HEK293 (cell line): ENCODE results near the gene RBM4B.

Experiments
- CTCF ChIA-PET: fragments of 350-600 bp; formaldehyde crosslinking; extraction: SDS; loops from one replicate; lab custom pipeline; 2021; ENCODE audit warnings: antibody characterized with exemption; lab: Yijun Ruan, JAX
- POLR2A ChIA-PET: fragments of 300-600 bp; formaldehyde crosslinking; extraction: SDS; loops from one replicate; lab custom pipeline; 2020; ENCODE audit warnings: antibody characterized with exemption, inconsistent platforms; lab: Yijun Ruan, JAX
- H3K27ac ChIP-seq: fragments of 200-500 bp; sonication (Bioruptor generic); 2 replicates; pipeline ENCODE4 v1.5.1; 2014; ENCODE audit warnings: low read depth, low read length, control low read depth, inconsistent platforms; ENCODE audit errors: extremely low read depth
- H3K36me3 ChIP-seq, 2 experiments: fragments of 200-500 bp in 1 of 2; sonication (Bioruptor generic) in 1 of 2; 1 replicate in 1 of 2; 2 replicates in 1 of 2; pipeline ENCODE4 v1.5.1; 2014 to 2017; ENCODE audit warnings: inconsistent platforms in 2 of 2, low read length in 2 of 2; ENCODE audit not compliant: control insufficient read depth in 2 of 2, insufficient read depth in 1 of 2
- H3K4me1 ChIP-seq: fragments of 200-500 bp; sonication (Bioruptor generic); 2 replicates; pipeline ENCODE4 v1.5.1; 2014; ENCODE audit warnings: mild to moderate bottlenecking, low read length, inconsistent platforms; ENCODE audit not compliant: control insufficient read depth, insufficient read depth
- H3K4me3 ChIP-seq: 2 replicates; pipeline ENCODE4 v1.5.1; 2011; ENCODE audit warnings: low read depth, mild to moderate bottlenecking, control low read depth, low read length, moderate library complexity
- H3K9me3 ChIP-seq: fragments of 200-500 bp; sonication (Bioruptor generic); 2 replicates; pipeline ENCODE4 v1.5.1; 2014; ENCODE audit warnings: low read depth, low read length, inconsistent platforms; ENCODE audit not compliant: control insufficient read depth, insufficient read depth
- CTCF ChIP-seq: fragments of 450-650 bp; formaldehyde crosslinking; IDR thresholded peaks from 2 replicates; pipeline ENCODE4 v1.5.1; 2016; ENCODE audit warnings: missing biosample characterization, missing genetic modification characterization
- EGR2 ChIP-seq: fragments of 450-650 bp; formaldehyde crosslinking; IDR thresholded peaks from 2 replicates; pipeline ENCODE4 v1.5.1; 2016; ENCODE audit warnings: low read depth, missing biosample characterization, missing genetic modification characterization
- GLI4 ChIP-seq: fragments of 450-650 bp; formaldehyde crosslinking; IDR thresholded peaks from 2 replicates; pipeline ENCODE4 v1.5.1; 2016; ENCODE audit warnings: missing biosample characterization, missing genetic modification characterization
- KLF10 ChIP-seq: fragments of 450-650 bp; IDR thresholded peaks from 2 replicates; pipeline ENCODE4 v1.5.1; 2018; ENCODE audit warnings: missing biosample characterization, mild to moderate bottlenecking, missing genetic modification characterization
- PATZ1 ChIP-seq: fragments of 450-650 bp; formaldehyde crosslinking; IDR thresholded peaks from 2 replicates; pipeline ENCODE4 v1.5.1; 2016; ENCODE audit warnings: missing biosample characterization, missing genetic modification characterization
- ZNF112 ChIP-seq: fragments of 450-650 bp; formaldehyde crosslinking; IDR thresholded peaks from 2 replicates; pipeline ENCODE4 v1.5.0; 2017; ENCODE audit warnings: missing biosample characterization, missing genetic modification characterization
- ZNF140 ChIP-seq: fragments of 450-650 bp; formaldehyde crosslinking; IDR thresholded peaks from 2 replicates; pipeline ENCODE4 v1.5.1; 2016; ENCODE audit warnings: missing biosample characterization, missing genetic modification characterization
- ZNF148 ChIP-seq: fragments of 450-650 bp; formaldehyde crosslinking; IDR thresholded peaks from 2 replicates; pipeline ENCODE4 v1.5.0; 2017; ENCODE audit warnings: missing biosample characterization, missing genetic modification characterization, borderline replicate concordance
- ZNF169 ChIP-seq: fragments of 450-650 bp; formaldehyde crosslinking; IDR thresholded peaks from 2 replicates; pipeline ENCODE4 v1.5.1; 2016; ENCODE audit warnings: missing biosample characterization, missing genetic modification characterization
- ZNF174 ChIP-seq: fragments of 450-650 bp; formaldehyde crosslinking; IDR thresholded peaks from 2 replicates; pipeline ENCODE4 v1.5.0; 2017; ENCODE audit warnings: missing biosample characterization, mild to moderate bottlenecking, missing genetic modification characterization
- ZNF184 ChIP-seq: fragments of 450-650 bp; IDR thresholded peaks from 2 replicates; pipeline ENCODE4 v1.5.1; 2018; ENCODE audit warnings: missing biosample characterization, mild to moderate bottlenecking, missing genetic modification characterization
- ZNF2 ChIP-seq: fragments of 450-650 bp; formaldehyde crosslinking; IDR thresholded peaks from 2 replicates; pipeline ENCODE4 v1.5.1; 2016; ENCODE audit warnings: missing biosample characterization, missing genetic modification characterization
- ZNF221 ChIP-seq: fragments of 450-650 bp; formaldehyde crosslinking; IDR thresholded peaks from 2 replicates; pipeline ENCODE4 v1.5.1; 2017; ENCODE audit warnings: missing biosample characterization, missing genetic modification characterization, borderline replicate concordance
- ZNF24 ChIP-seq: fragments of 450-650 bp; formaldehyde crosslinking; IDR thresholded peaks from 2 replicates; pipeline ENCODE4 v1.5.1; 2016; ENCODE audit warnings: missing biosample characterization, missing genetic modification characterization
- ZNF311 ChIP-seq: fragments of 450-650 bp; formaldehyde crosslinking; IDR thresholded peaks from 2 replicates; pipeline ENCODE4 v1.5.1; 2017; ENCODE audit warnings: missing biosample characterization, missing genetic modification characterization, borderline replicate concordance
- ZNF335 ChIP-seq: fragments of 450-650 bp; formaldehyde crosslinking; conservative IDR thresholded peaks from 2 replicates; pipeline ENCODE4 v1.5.1; 2016; ENCODE audit warnings: missing biosample characterization, missing genetic modification characterization
- ZNF433 ChIP-seq: fragments of 450-650 bp; formaldehyde crosslinking; IDR thresholded peaks from 2 replicates; pipeline ENCODE4 v1.5.1; 2016; ENCODE audit warnings: missing biosample characterization, missing genetic modification characterization, low read depth
- ZNF639 ChIP-seq: fragments of 450-650 bp; formaldehyde crosslinking; IDR thresholded peaks from 2 replicates; pipeline ENCODE4 v1.5.1; 2016; ENCODE audit warnings: missing biosample characterization, missing genetic modification characterization
- ZNF692 ChIP-seq: fragments of 450-650 bp; formaldehyde crosslinking; IDR thresholded peaks from 2 replicates; pipeline ENCODE4 v1.5.1; 2016; ENCODE audit warnings: missing biosample characterization, missing genetic modification characterization
- ZNF747 ChIP-seq: fragments of 450-650 bp; formaldehyde crosslinking; IDR thresholded peaks from 2 replicates; pipeline ENCODE4 v1.5.1; 2016; ENCODE audit warnings: missing biosample characterization, missing genetic modification characterization
- ZNF76 ChIP-seq: fragments of 450-650 bp; formaldehyde crosslinking; IDR thresholded peaks from 2 replicates; pipeline ENCODE4; 2016; ENCODE audit warnings: low read depth, missing biosample characterization, missing genetic modification characterization, borderline replicate concordance
- ZNF785 ChIP-seq: fragments of 450-650 bp; formaldehyde crosslinking; IDR thresholded peaks from 2 replicates; pipeline ENCODE4 v1.5.1; 2016; ENCODE audit warnings: missing biosample characterization, missing genetic modification characterization
- ZNF791 ChIP-seq: fragments of 450-650 bp; formaldehyde crosslinking; IDR thresholded peaks from 2 replicates; pipeline ENCODE4 v1.5.1; 2016; ENCODE audit warnings: missing biosample characterization, missing genetic modification characterization

The RBM4B gene

DNA sequence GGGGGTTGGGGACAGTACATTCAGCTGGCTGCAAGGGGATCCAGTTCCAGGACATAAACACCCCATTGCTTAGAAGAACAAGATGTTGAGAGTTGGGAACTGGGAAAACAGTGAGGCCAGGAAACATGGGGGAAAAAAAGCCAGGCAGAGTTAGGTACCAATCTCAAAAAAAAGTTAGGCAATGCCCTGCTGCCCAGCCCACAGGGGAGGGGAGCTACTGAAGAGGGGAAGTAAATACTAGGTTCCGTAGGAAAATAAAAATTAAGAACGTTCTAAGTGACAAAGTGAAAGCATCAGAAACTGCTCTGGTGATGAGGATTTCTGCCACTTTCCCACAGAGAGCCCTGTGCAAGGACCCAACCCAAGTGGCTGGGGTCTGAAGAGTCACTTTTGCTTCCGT, 39.3 kb upstream of the RBM4B start (continued):
- TF ChIP-seq KLF10 (tag by site-specific recombination) (no peak), ZNF169 (tag by site-specific recombination) (no peak), ZNF24 (tag by site-specific recombination) (no peak), ZNF311 (tag by site-specific recombination) (no peak), ZNF174 (tag by site-specific recombination) (no peak), ZNF692 (tag by site-specific recombination) (no peak), EGR2 (tag by site-specific recombination) (no peak)

DNA sequence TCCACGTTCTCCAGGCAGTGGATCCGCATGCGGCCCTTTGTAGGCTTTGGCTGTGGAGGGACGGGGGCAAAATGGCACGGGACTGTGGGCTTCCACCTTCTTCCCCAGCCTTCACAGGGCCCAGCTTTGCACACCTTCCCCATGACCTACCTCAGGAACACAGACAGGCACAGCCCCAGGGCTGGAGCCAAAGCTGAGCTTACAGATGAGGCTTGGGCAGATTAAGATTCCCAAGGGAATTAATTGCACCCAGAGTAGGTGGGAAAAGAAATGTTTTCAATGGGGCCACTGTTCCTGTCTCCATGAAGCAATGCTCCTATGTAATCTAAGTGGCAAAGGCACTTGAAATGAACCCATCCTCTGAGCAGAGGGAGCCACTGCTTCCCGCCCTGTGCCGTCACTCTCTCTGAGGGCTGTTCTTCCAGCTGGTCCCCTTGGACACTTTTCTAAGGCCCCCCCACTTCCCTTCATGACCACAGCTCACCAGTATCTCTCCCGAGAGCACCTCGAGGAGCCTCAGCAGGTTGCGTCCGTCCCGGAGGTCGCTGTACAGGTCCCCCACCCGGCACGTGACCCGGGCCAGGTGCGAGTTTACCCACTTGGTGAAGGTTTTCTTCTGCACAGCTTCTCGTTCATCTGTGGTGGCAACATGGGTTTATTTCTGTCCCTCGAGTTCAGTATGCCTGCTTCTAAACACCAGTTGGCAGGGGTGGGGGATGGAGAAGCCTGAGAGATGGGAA, 37.8 kb upstream of the RBM4B start:
- no peak for TF ChIP-seq CTCF (tag by site-specific recombination)
- TF ChIP-seq, all 188 proteins: peak for 0
- Histone ChIP-seq H3K36me3 (peaks cover 4 to 80% of the 10 kb centered on the region in 2 experiments; a peak in 2 of 3 replicates), H3K4me1 (peaks cover 6% of the 10 kb centered on the region; the same call in 1 of the 2 replicates), H3K27ac (no peak overlapping the region), H3K4me3 (no peak overlapping the region), H3K9me3 (no peaks in the 10 kb centered on the region)
- ChIA-PET CTCF (interaction anchor here (0.5 to 1.2 kb wide), 2 partner anchors 277 to 307 kb away, joined by 3 to 4 read pairs; partner anchors contain the start of gene MRPL11), POLR2A (no interaction called here)

DNA sequence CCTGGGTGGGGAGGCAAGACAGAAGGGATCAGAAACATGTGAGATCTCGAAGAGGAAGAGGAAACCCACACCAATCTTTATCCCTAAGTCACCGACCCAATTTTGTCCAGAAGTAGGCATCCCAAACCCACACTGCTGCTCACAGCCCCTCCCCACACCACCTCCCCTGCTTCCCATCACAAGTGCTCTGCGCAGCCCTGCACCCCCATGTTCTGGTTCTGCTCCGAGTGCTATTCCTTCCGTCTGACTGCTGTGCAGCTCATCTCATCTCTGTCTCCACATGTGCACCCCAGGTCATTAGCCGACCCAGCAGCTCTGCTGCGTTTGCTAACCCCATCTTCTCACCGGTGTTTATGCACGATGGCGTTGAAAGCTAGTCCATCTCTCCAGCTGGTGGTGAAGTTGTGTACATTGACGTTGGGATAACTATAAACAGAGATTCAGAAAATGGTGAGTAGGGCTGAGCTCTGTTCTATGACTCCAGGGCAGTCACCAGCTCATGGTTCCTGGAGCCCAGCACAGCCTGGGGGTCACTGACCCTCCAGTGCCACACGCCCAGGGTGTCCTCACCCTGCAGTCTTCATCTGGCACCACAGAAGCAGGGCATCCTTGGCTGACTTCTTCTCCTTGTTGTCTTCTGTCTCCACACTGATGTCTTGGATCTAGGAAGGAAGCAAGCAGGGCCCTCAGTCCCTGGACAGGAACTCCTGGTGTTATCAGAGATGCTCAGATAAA, 36.2 kb upstream of the RBM4B start:
- no peaks in the 10 kb centered on the region for H3K9me3 ChIP-seq
- ChIA-PET POLR2A (no interaction called here), CTCF (interaction anchor here (0.5 to 1.4 kb wide), 4 partner anchors 51 to 553 kb away, joined by 3 to 4 read pairs (median 4); no protein-coding TSS in a partner anchor)
- TF ChIP-seq ZNF184 (tag by site-specific recombination), result no peak
- TF ChIP-seq ZNF433 (tag by site-specific recombination), result no peak
- TF ChIP-seq ZNF791 (tag by site-specific recombination), result no peak
- TF ChIP-seq ZNF148 (tag by site-specific recombination), result no peak
- TF ChIP-seq ZNF639 (tag by site-specific recombination), result no peak
- no peak for TF ChIP-seq ZNF335 (tag by site-specific recombination)
- no peak for TF ChIP-seq PATZ1 (tag by site-specific recombination)
- no peak for TF ChIP-seq ZNF112
- TF ChIP-seq ZNF2 (tag by site-specific recombination), result no peak
- TF ChIP-seq ZNF140 (tag by site-specific recombination), result no peak
- TF ChIP-seq ZNF785 (tag by site-specific recombination), result no peak
- no peak for TF ChIP-seq GLI4 (tag by site-specific recombination)
- TF ChIP-seq ZNF76 (tag by site-specific recombination), result no peak
- TF ChIP-seq ZNF221, result no peak
- no peak for TF ChIP-seq ZNF747

More for the DNA sequence above, 36.2 kb upstream of the RBM4B start:
- Histone ChIP-seq H3K36me3 (peaks cover 4 to 70% of the 10 kb centered on the region in 2 experiments; a peak in 2 of 3 replicates), H3K27ac (no peak overlapping the region), H3K4me3 (no peak overlapping the region), H3K4me1 (no peaks in the 10 kb centered on the region)
